Breast epithelium (tissue), 3 donors: ENCODE measurements around the gene COA3.

ENCODE experiments used
- CTCF ChIP-seq, 3 donors: fragments of 450-650 bp; IDR thresholded peaks; one replicate each; pipeline ENCODE4 v1.5.1; 2016 to 2017; ENCODE audit warnings: antibody characterized with exemption in 3 of 3, mild to moderate bottlenecking in 3 of 3, moderate library complexity in 3 of 3
- POLR2A ChIP-seq: fragments of 450-650 bp; IDR thresholded peaks from one replicate; pipeline ENCODE4 v1.6.1; 2016; ENCODE audit warnings: antibody characterized with exemption, mild to moderate bottlenecking, moderate library complexity
- POLR2AphosphoS5 ChIP-seq, 3 donors: sonication (generic); formaldehyde crosslinking; IDR thresholded peaks; one replicate each; pipeline ENCODE4 v1.6.1; 2017; ENCODE audit warnings: antibody characterized with exemption in 3 of 3

- no peak for TF ChIP-seq CTCF (IDR thresholded peaks at IDR 0.05)
- no peak for TF ChIP-seq POLR2A
- TF ChIP-seq POLR2AphosphoS5 (IDR thresholded peaks at IDR 0.05): no peak
Observed at GRCh38 chr17:42803074-42803883, 4.8 kb upstream of the COA3 start.
